SH-SY5Y (cell line): ENCODE data around the gene MKRN2OS.

ENCODE experiments used
- GATA2 ChIP-seq: IDR thresholded peaks from 2 replicates; pipeline ENCODE4 v1.6.1; 2011; ENCODE audit warnings: mild to moderate bottlenecking, low read depth, low read length
- GATA3 ChIP-seq: IDR thresholded peaks from 2 replicates; pipeline ENCODE4 v1.6.1; 2011; ENCODE audit warnings: low read depth, mild to moderate bottlenecking, low read length, moderate library complexity

Gene MKRN2OS

DNA sequence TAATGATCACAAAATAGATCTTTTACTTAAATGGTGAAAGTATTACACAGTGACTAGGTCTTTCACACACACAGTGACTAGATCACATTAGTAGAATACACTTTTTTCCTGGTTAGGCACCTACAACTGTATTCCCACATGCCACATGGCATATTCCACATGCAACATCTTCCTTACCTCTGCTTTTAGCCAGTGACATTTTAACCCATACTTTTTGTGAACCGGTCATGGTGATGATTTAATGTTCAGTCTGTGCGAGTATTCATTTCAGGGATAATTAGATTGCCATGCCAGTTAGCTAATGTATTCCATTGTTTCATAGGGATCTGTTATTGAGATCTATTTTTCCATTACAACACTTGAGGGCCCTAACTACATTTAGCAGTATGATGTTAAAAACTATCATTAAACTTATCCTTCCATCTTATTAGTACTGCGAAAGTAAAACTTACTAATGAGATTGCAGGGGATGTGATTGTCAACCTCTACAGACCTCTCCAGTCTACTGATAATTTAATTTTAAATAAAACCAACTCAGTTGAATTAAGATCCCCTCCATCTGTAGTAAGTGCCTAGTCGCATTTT, 32.7 kb downstream of the MKRN2OS start:
- TF ChIP-seq GATA2, result no peak
- TF ChIP-seq GATA3, result peak; percentile 50; the same call in 1 of the 2 replicates

GRCh38 chr3:12509466-12509865, 35.8 kb downstream of the MKRN2OS start:
- TF ChIP-seq GATA2 (no peak), GATA3 (no peak)

DNA sequence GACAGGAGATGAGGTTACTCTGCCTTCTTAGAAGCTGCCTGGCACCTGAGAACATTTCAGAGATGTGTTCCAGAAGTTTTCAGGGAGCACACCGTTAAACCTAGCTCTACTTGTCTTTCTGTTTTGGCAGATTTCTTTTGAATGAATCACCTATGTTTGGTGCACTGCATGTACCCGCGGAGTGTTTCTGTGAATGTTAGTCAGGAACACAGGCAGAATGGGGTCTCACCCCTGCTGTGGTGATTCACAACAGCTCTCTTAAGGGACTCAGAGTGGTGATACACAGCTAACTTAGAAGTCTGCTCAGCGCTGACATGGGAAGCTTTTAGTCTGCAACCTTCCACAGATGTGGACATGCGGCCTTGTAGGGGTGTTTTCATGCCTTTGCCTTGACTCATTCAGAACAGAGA, 37.0 kb downstream of the MKRN2OS start:
- TF ChIP-seq GATA2 (no peak), GATA3 (no peak)

DNA sequence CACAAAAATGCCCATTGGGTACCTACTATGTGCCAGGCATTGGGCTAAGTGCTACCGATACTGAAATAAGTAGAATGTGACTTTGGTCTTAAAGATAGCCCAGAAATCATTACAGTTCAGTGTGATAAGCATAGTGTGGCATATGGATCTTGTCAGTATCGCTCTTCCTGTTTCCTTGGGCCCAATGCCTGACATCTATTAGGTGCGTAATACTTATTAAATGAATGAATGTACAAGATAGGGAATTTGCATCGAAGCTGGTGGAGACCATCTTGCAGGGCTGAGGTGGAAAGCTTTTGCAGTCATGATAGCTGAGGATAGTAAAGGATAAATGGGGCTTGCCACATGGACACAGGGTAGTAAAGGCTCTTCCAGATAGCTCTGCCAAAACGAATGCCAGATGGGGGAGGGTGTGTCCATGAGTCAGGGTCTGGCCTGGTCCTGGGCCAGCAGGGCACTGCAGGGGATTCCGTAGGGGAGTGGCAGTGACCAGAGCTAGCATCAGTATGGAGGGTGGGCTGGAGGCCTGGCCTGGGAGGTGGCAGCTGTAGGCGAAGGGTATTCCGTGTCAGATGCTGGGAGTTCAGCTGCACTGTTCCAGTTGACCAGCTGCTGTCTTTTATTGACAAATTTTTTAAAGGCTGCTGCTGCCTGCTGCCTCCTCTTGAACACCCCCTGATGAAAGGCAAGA, 37.6 kb downstream of the MKRN2OS start:
- no peak for TF ChIP-seq GATA3

DNA sequence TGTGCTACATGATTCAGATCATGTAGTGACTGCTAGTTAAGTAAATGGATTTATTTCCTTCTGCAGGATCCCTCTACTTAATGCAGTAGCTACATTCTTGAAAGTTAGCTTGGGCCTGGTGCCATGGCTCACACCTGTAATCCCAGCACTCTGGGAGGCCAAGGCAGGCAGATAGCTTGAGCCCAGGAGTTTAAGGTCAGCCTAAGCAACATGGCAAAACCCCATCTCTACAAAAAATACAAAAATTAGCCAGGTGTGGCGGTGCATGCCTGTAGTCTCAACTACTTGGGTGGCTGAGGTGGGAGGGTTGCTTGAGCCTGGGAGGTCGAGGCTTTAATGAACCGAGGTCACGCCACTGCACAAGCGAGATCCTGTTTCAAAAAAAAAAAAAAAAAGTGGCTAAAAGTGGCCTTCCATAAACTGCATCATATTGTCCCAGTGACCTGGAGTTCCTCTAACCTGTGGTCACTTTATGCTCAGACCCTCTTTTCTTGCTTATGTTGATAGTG, 39.0 kb downstream of the MKRN2OS start:
- no peak for TF ChIP-seq GATA3
- no peak for TF ChIP-seq GATA2

DNA sequence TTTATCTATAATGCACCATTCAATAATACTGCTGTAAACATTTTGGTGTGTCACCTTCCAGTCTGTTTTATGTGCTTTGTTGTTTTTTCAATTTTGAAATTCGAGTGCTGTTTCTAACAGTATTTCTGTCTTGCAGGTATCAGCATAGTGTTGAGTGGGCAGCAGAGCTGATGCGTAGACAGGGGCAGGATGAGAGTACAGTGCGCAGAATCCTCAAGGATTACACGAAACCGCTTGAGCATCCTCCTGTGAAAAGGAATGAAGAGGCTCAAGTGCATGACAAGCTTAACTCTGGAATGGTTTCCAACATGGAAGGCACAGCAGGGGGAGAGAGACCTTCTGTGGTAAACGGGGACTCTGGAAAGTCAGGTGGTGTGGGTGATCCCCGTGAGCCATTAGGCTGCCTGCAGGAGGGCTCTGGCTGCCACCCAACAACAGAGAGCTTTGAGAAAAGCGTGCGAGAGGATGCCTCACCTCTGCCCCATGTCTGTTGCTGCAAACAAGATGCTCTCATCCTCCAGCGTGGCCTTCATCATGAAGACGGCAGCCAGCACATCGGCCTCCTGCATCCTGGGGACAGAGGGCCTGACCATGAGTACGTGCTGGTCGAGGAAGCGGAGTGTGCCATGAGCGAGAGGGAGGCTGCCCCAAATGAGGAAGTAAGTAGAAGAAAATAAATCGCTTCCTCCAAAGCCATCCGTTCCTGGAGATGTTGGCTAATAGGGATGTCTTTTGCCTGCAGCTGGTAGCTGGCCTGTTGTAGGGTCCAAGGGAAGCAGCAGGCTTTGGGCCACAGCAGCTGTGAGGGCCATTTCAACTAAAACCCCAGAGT, 42.0 kb downstream of the MKRN2OS start:
- TF ChIP-seq GATA2 (no peak), GATA3 (no peak)

DNA sequence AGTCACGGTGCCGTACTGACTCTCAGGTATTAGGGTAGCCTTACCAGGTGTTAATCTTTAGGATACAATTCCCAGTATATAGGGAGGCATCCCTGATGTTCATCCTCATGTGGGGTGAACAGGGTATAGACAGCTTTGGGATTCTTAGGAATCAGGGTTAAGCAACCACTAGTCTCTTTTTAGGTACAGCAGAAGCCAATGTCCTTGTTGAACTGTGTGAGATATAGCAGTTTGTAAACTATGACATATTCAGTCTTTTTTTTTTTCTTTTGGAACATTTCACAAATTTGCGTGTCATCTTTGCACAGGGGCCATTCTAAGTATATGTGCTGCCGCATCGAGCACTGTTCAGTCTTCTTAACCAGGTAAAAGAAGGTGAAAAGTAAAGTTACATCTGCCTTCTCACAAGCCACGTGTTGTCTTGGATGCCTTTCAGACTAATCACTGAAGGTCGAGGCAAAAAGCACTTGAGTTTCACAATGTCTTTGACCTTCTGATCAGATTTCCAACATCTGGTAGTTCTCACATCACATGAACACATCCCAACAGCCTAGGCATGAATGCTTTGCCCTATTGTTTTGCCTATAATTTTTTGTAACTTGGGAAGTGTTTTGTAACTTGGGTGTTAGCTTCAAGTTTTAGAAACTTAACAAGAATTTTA, 43.8 kb downstream of the MKRN2OS start:
- no peak for TF ChIP-seq GATA2
- TF ChIP-seq GATA3, result no peak

GRCh38 chr3:12499474-12499873, 45.8 kb downstream of the MKRN2OS start:
- TF ChIP-seq GATA2 (no peak), GATA3 (no peak)

DNA sequence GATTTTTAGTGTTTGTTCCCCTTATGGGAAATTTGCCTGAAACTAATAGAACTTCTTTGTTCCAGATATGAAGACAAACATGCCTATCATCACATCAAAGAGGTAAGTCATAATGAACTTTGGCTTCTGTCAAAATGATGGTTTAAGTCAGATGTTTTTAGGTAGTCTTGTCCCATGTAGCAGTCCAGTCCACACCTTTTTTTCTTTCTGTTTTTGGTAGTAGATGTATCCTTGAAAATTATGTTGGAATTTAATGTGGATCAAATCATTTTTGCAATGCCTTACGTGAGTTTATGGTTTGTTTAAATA, 48.9 kb downstream of the MKRN2OS start:
- TF ChIP-seq GATA2 (no peak), GATA3 (no peak)

DNA sequence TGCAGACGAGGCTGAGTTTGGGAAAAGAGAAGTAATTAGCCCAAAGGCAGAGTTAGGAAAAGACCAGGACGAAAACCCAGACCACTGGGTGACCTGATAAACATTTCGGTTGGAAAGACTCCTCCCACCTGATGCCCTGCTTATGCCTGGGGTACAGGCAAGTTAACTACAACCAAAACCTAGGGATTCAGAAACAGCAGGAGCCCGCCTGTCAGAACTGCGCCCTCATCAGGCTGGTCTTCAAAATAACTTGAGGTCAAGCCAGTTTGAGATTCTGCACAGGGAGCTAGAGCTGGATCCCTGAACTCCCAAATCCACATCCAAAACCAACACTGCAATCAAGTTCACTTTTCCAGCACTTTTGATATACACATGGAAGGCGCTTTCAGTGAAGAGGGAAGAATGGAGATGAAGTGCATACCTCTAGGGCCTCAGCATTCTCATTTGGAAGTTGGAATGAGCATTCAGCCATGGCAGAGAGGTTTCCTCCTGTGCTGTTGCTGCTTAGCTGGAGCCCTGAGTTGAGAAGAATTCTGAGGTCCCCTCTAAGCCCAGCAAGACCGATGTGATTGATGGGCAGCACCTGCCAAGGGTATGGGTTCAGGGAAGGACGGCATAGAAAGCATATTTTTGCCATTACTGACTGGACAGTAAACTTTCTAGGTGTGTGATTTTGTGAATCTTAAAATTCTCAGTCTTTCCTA, 49.4 kb downstream of the MKRN2OS start:
- TF ChIP-seq GATA2 (no peak), GATA3 (no peak)

GRCh38 chr3:12490547-12490946, 54.8 kb downstream of the MKRN2OS start:
- TF ChIP-seq GATA3 (no peak), GATA2 (no peak)

DNA sequence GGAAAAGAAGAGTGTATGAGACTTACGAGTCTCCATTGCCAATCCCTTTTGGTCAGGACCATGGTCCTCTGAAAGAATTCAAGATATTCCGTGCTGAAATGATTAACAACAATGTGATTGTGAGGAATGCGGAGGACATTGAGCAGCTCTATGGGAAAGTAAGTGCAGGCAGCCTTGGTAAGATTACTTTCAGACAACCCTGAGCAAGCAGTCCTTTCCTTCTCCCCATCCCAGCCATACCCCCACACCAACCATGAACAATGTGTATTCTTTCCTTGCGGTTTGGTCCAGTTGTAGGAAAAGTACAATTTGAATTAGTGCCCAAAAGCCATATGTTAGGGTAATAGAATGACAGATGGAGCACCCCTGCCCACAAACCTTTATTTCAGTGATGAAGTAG, 55.5 kb downstream of the MKRN2OS start:
- no peak for TF ChIP-seq GATA2
